ENCODE data around the gene DHX16. TPM values are rescaled to one million over a fixed set of nuclear protein-coding genes. Genes with fewer than 3 reads are reported as not detected.

The DHX16 gene
- total RNA-seq, 1 donor from 2014 or later = 24.8 TPM

DNA sequence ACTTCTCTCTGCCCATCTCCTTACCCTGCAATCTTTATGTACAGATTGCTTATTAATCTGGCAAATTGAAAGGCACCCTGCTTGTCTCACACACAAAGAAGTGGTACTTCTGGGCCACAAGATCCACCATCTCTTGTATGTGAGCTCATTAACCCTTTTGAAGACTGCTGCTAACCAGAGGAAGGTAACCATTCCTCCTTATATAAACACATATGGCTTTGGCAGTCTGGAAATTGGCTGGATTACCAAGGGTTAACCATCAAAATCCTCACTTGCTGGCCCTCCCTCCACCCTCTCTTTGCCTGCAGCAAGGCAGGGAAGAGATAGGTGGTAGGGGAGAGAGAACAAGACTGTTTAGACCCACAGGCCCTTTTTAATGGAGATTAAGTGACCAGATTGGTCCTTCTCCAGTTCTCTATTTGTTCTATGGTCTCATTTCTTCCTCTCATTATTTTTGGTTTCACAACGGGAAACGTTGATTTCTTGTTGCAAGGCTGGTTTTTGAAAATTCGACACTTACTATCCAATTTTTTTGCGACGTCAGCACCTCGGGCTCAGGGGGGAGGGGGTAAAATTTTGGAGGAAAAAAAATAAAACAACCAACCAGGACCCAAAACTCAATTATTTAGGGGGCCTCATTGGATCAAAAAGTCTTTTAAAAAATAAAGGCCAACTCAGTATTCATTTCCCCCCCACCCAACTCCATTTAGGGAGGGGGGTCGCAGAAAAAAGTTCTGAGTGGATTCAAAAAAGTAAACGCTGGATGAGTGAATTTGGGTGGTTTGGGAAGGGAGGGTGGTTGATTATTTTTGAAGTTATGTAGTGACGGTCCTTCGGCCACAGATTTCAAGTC lies 56.6 kb downstream of the DHX16 start:
- Histone ChIP-seq H3K4me1 (peaks cover 47% of the 10 kb centered on the region), H3K9me3 (no peaks in the 10 kb centered on the region), H3K27ac (peak overlapping the region; percentile 99), H3K36me3 (peaks cover 0 to 26% of the 10 kb centered on the region in 2 donors), H3K4me3 (peak overlapping the region; percentile 73 to 94), H3K27me3 (no peaks in the 10 kb centered on the region)
- TF ChIP-seq, protein P1, sequence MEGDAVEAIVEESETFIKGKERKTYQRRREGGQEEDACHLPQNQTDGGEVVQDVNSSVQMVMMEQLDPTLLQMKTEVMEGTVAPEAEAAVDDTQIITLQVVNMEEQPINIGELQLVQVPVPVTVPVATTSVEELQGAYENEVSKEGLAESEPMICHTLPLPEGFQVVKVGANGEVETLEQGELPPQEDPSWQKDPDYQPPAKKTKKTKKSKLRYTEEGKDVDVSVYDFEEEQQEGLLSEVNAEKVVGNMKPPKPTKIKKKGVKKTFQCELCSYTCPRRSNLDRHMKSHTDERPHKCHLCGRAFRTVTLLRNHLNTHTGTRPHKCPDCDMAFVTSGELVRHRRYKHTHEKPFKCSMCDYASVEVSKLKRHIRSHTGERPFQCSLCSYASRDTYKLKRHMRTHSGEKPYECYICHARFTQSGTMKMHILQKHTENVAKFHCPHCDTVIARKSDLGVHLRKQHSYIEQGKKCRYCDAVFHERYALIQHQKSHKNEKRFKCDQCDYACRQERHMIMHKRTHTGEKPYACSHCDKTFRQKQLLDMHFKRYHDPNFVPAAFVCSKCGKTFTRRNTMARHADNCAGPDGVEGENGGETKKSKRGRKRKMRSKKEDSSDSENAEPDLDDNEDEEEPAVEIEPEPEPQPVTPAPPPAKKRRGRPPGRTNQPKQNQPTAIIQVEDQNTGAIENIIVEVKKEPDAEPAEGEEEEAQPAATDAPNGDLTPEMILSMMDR (IDR thresholded peaks at IDR 0.05) = no peak
- TF ChIP-seq POLR2A (IDR thresholded peaks at IDR 0.05) (no peak), POLR2AphosphoS5 (IDR thresholded peaks at IDR 0.05; ENCODE audit: insufficient read depth in 1 of 2, low read depth in 1 of 2) (no peak)
- DNase-seq (ENCODE audit: extremely low spot score in 2 of 2) = no peak
- intact Hi-C loops (cut with DNase I) = loop anchor here (10.0 kb wide), 1 partner anchor 69 kb away; the partner anchor contains the start of gene PPP1R18

DNA sequence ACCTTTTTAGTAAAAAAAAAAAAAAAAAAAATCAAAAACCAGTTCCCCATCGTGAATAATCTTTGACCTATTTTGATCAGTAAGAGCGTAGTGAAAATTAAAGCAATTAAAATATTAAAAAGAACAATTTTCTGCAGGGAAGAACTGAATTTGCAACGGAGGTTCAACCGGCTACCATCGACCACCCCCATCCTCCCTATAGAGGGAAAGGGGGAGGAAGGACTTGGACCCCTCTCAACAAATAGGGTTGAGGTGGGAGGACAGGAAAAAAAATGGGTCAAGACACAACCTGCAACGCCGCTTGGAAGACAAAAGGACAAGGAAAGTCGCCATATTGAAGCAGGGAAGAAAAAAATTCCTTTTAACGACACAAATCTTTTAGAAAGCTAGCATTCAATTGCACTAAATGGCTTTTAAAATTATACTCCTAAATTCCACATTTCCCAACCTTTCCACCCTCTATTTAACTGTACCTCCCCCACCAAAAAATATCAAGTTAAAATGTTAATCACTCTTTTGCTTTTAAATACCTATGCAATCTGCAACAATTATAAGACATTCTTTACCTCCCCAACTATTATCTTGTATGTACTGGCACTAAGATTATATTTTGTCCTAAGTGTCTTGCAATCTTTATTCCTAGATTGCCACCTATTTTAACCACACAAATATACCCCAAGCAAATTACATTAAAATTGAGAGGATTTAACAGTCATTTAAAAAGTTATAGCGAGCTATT lies 57.4 kb downstream of the DHX16 start:
- intact Hi-C loops (cut with DNase I) = loop anchor here (10.0 kb wide), 1 partner anchor 69 kb away; the partner anchor contains the start of gene PPP1R18

DNA sequence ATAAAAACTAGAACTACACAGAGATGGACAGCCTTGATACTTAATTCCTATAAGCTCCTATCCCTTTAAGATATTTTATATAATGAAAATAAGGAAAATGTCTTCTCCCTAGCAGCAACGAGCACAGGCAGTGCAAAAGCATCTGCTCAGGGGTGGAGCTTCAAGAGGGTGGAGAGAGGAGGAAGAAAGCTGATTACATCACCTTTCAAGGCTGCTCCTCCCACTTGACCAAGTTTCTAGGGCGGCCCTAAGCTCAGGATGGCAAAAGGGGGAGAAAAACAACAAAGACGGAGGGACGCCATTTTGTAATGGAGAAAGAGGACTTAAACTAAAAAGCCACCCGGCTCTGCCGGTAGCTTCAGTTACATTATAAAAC lies 58.0 kb downstream of the DHX16 start:
- peaks cover 61% of the 10 kb centered on the region for H3K4me1 ChIP-seq
- no peaks in the 10 kb centered on the region for H3K27me3 ChIP-seq
- H3K36me3 ChIP-seq = peaks cover 0 to 13% of the 10 kb centered on the region in 2 donors
- intact Hi-C loops (cut with DNase I) = loop anchor here (10.0 kb wide), 1 partner anchor 70 kb away; the partner anchor contains the start of gene PPP1R18
- DNase-seq (ENCODE audit: extremely low spot score in 2 of 2) = peak in 1 of 2 donors; percentile 95
- H3K27ac ChIP-seq = peak overlapping the region; percentile 99
- H3K4me3 ChIP-seq = peak overlapping the region; percentile 73 to 94
- TF ChIP-seq, protein P1 (IDR thresholded peaks at IDR 0.05) = no peak
- TF ChIP-seq POLR2AphosphoS5 (IDR thresholded peaks at IDR 0.05; ENCODE audit: insufficient read depth in 1 of 2, low read depth in 1 of 2) = peak; percentile 49 to 100
- TF ChIP-seq POLR2A (IDR thresholded peaks at IDR 0.05) = peak; percentile 91 to 92
- no peaks in the 10 kb centered on the region for H3K9me3 ChIP-seq

More for the DNA sequence above, 57.4 kb downstream of the DHX16 start:
- Histone ChIP-seq H3K4me3 (peak overlapping the region; percentile 73 to 94), H3K36me3 (peaks cover 0 to 18% of the 10 kb centered on the region in 2 donors), H3K4me1 (peaks cover 55% of the 10 kb centered on the region), H3K27ac (peak overlapping the region; percentile 99), H3K27me3 (no peaks in the 10 kb centered on the region), H3K9me3 (no peaks in the 10 kb centered on the region)
- no peak for DNase-seq (ENCODE audit: extremely low spot score in 2 of 2)
- TF ChIP-seq, protein P1 (IDR thresholded peaks at IDR 0.05) = no peak
- TF ChIP-seq POLR2A (IDR thresholded peaks at IDR 0.05) (no peak), POLR2AphosphoS5 (IDR thresholded peaks at IDR 0.05; ENCODE audit: insufficient read depth in 1 of 2, low read depth in 1 of 2) (peak in 1 of 2 donors; percentile 52)

DNA sequence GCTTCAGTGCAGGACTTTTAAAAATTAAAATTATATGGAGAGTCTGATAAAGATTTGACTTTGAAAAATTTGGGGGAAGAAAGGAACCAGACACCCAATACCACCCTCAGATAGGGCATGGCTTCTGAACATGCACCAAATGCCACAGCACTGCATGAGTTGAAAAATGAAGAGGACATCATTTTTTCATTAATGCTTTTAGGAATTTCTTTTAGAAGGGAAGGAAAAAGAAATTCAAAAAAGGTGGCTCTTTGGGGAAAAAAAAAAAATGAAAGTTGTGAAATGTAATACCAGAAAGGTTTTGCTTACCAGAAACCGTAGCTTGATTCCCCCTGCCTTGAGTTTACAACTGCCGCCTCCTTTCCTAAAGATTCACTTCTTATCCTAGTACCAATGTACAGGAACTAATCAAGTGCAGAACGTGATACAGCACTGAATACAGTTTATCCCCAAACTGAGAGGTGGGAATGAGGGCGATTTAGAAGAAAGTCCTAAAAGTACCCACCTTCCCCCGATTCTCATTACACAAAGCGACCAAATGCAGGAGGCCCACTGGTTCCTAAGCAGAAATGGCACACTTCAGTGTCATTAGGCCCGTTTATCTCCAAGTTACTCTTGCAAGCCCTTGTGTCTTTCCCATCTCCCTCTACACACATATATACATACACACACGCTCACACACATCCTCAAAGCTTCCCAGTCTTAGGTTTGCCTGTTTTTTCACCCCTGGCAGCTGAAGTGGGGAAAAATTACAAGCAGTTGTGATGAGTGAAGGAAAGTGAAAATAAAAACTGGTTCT lies 58.6 kb downstream of the DHX16 start:
- Histone ChIP-seq H3K4me1 (peaks cover 66% of the 10 kb centered on the region), H3K27me3 (no peaks in the 10 kb centered on the region), H3K9me3 (no peaks in the 10 kb centered on the region), H3K27ac (peak overlapping the region; percentile 99), H3K36me3 (peaks cover 0 to 10% of the 10 kb centered on the region in 2 donors), H3K4me3 (peak overlapping the region; percentile 73 to 94)
- no peak for DNase-seq (ENCODE audit: extremely low spot score in 2 of 2)
- TF ChIP-seq POLR2A (IDR thresholded peaks at IDR 0.05) = no peak
- no peak for TF ChIP-seq POLR2AphosphoS5 (IDR thresholded peaks at IDR 0.05; ENCODE audit: insufficient read depth in 1 of 2, low read depth in 1 of 2)
- TF ChIP-seq, protein P1 (IDR thresholded peaks at IDR 0.05) = no peak
- intact Hi-C loops (cut with DNase I) = loop anchor here (10.0 kb wide), 1 partner anchor 71 kb away; the partner anchor contains the start of gene PPP1R18

All from vagina (tissue), 2 donors.